Ishikawa (cell line): ENCODE data around the gene WWOX.

Experiments used
- CEBPB ChIP-seq: IDR thresholded peaks from 2 replicates; pipeline ENCODE4 v1.6.1; 2012
- CREB1 ChIP-seq: IDR thresholded peaks from 2 replicates; pipeline ENCODE4 v1.6.1; 2012; ENCODE audit warnings: low read depth
- EGR1 ChIP-seq: IDR thresholded peaks from 2 replicates; pipeline ENCODE4 v1.6.1; 2012
- EP300 ChIP-seq: IDR thresholded peaks from 2 replicates; pipeline ENCODE4 v1.6.1; 2012; ENCODE audit warnings: borderline replicate concordance
- FOXM1 ChIP-seq: IDR thresholded peaks from 2 replicates; pipeline ENCODE4 v1.6.1; 2012; ENCODE audit warnings: low read depth, borderline replicate concordance
- MAX ChIP-seq: IDR thresholded peaks from 2 replicates; pipeline ENCODE4 v1.6.1; 2012
- NFIC ChIP-seq: IDR thresholded peaks from 2 replicates; pipeline ENCODE4 v1.6.1; 2012
- RAD21 ChIP-seq: IDR thresholded peaks from 2 replicates; pipeline ENCODE4 v1.6.1; 2012; ENCODE audit warnings: low read depth
- REST ChIP-seq: IDR thresholded peaks from 2 replicates; pipeline ENCODE4 v1.6.1; 2012; ENCODE audit warnings: low read depth, mild to moderate bottlenecking
- TAF1 ChIP-seq: IDR thresholded peaks from 2 replicates; pipeline ENCODE4 v1.6.1; 2012; ENCODE audit warnings: low read depth, mild to moderate bottlenecking
- TCF12 ChIP-seq: IDR thresholded peaks from 2 replicates; pipeline ENCODE4 v1.6.1; 2012; ENCODE audit warnings: low read depth
- TEAD4 ChIP-seq: IDR thresholded peaks from 2 replicates; pipeline ENCODE4 v1.6.1; 2012
- USF1 ChIP-seq: IDR thresholded peaks from 2 replicates; pipeline ENCODE4 v1.6.1; 2012
- YY1 ChIP-seq: IDR thresholded peaks from 2 replicates; pipeline ENCODE4 v1.6.1; 2012; ENCODE audit warnings: low read depth
- ZBTB7A ChIP-seq: IDR thresholded peaks from 2 replicates; pipeline ENCODE4 v1.6.1; 2012; ENCODE audit warnings: low read depth

The WWOX gene

GRCh38 chr16:79139799-79140198 is 1040.3 kb downstream of the WWOX start:
- TF ChIP-seq CEBPB: no peak
- TF ChIP-seq NFIC: no peak
- no peak for TF ChIP-seq CREB1
- no peak for TF ChIP-seq FOXM1
- no peak for TF ChIP-seq EP300
- TF ChIP-seq TAF1: no peak
- TF ChIP-seq YY1: no peak
- TF ChIP-seq ZBTB7A: no peak
- no peak for TF ChIP-seq RAD21
- no peak for TF ChIP-seq MAX
- TF ChIP-seq EGR1: no peak
- TF ChIP-seq REST: no peak
- no peak for TF ChIP-seq TEAD4
- TF ChIP-seq USF1: no peak
- no peak for TF ChIP-seq TCF12

- no peak for TF ChIP-seq REST
- TF ChIP-seq ZBTB7A: no peak
- no peak for TF ChIP-seq YY1
- TF ChIP-seq EP300: no peak
- TF ChIP-seq RAD21: no peak
These were observed 1043.6 kb downstream of the WWOX start for GRCh38 chr16:79143026-79143425.

- TF ChIP-seq TCF12 (no peak), YY1 (no peak), REST (no peak)
These were observed 1050.7 kb downstream of the WWOX start for GRCh38 chr16:79150151-79150550.

GRCh38 chr16:79150632-79151310 is 1051.3 kb downstream of the WWOX start:
- TF ChIP-seq REST (no peak), FOXM1 (no peak), CEBPB (no peak), NFIC (no peak), TAF1 (no peak), CREB1 (no peak), EGR1 (no peak), MAX (no peak), TCF12 (no peak), YY1 (no peak)
